CD4-positive, alpha-beta T cell (primary cell): Measurements from ENCODE around the gene RNF207. TPM values are rescaled to one million over a fixed set of nuclear protein-coding genes. Genes with fewer than 3 reads are reported as not detected.

Experiments
- ATAC-seq: fragments of 200-7000 bp; cut with Tn5 transposase; one replicate; pipeline ENCODE4 v1.10.0; 2022; ENCODE audit warnings: mild to moderate bottlenecking; ENCODE audit not compliant: poor library complexity
- CTCF ChIA-PET: fragments of 350-600 bp; sonication (Branson Sonifier 250); formaldehyde crosslinking; loops from one replicate; lab custom pipeline; 2021; ENCODE audit warnings: antibody characterized with exemption, inconsistent platforms; lab: Charles Lee
- POLR2A ChIA-PET: fragments of 350-600 bp; sonication (Branson Sonifier 250); formaldehyde crosslinking; loops from one replicate; lab custom pipeline; 2021; ENCODE audit warnings: antibody characterized with exemption, inconsistent platforms; lab: Charles Lee
- DNase-seq, 14 experiments: peaks; one replicate each; pipeline ENCODE4 v3.0.0-alpha.2; 2013 to 2020; ENCODE audit warnings: mixed read lengths in 2 of 14
- H3K27ac ChIP-seq, 2 donors: one replicate each; pipeline versions ENCODE4 v1.5.1 to v1.7.0; 2013; ENCODE audit warnings: low read length in 2 of 2, low read depth in 1 of 2, mild to moderate bottlenecking in 1 of 2
- H3K27me3 ChIP-seq, 2 experiments: 1 replicate in 1 of 2; 2 replicates in 1 of 2; pipeline versions ENCODE4 v1.6.1 to v1.7.0; 2013; ENCODE audit warnings: low read length in 2 of 2, control low read depth in 1 of 2, mild to moderate bottlenecking in 1 of 2, moderate library complexity in 1 of 2; ENCODE audit not compliant: insufficient read depth in 2 of 2, control insufficient read depth in 1 of 2
- H3K36me3 ChIP-seq: one replicate; pipeline ENCODE4 v1.6.1; 2013; ENCODE audit warnings: low read length, control low read depth; ENCODE audit not compliant: insufficient read depth
- H3K4me1 ChIP-seq: one replicate; pipeline ENCODE4 v1.6.1; 2013; ENCODE audit warnings: low read length, control low read depth; ENCODE audit not compliant: insufficient read depth
- H3K4me3 ChIP-seq: one replicate; pipeline ENCODE4 v1.5.1; 2013; ENCODE audit warnings: mild to moderate bottlenecking, low read length, moderate library complexity
- H3K9me3 ChIP-seq, 2 experiments: 1 replicate in 1 of 2; 2 replicates in 1 of 2; pipeline versions ENCODE4 v1.6.1 to v1.7.0; 2013; ENCODE audit warnings: low read length in 2 of 2, mild to moderate bottlenecking in 2 of 2, control low read depth in 1 of 2, moderate library complexity in 1 of 2; ENCODE audit not compliant: control insufficient read depth in 1 of 2, insufficient read depth in 1 of 2
- H3K27ac Mint-ChIP-seq: one replicate; pipeline ENCODE4 v1.8.0; 2020; ENCODE audit warnings: mixed read lengths
- H3K27me3 Mint-ChIP-seq: one replicate; pipeline ENCODE4 v1.8.0; 2021; ENCODE audit warnings: mixed read lengths
- H3K36me3 Mint-ChIP-seq: one replicate; pipeline ENCODE4 v1.8.0; 2021; ENCODE audit warnings: low read depth, mixed read lengths
- H3K4me1 Mint-ChIP-seq: one replicate; pipeline ENCODE4 v1.8.0; 2021; ENCODE audit warnings: low read depth, mixed read lengths
- H3K4me3 Mint-ChIP-seq: one replicate; pipeline ENCODE4 v1.8.0; 2020; ENCODE audit warnings: mild to moderate bottlenecking, mixed read lengths
- H3K9me3 Mint-ChIP-seq: one replicate; pipeline ENCODE4 v1.8.0; 2020; ENCODE audit warnings: mixed read lengths
- intact Hi-C, 2 experiments: fragments of 100-400 bp; cut with DNase I in 1 of 2; cut with micrococcal nuclease in 1 of 2; formaldehyde crosslinking; loops; one replicate each; pipeline versions ENCODE4 v1.15.1 to v1.9.0; 2023 to 2025; cut with DNase I, micrococcal nuclease
- total RNA-seq, 174 experiments: library from RNA in 2 of 174; stranded (reverse) in 2 of 174; gene quantifications; one replicate each; pipeline ENCODE4 v1.2.3 and lab custom pipeline; 2021 to 2026
- TF ChIP-seq, protein P1 (sequence below): fragments of 200-600 bp; IDR thresholded peaks from one replicate; pipeline ENCODE4 v1.8.0; 2022; ENCODE audit warnings: antibody characterized with exemption, mild to moderate bottlenecking

The RNF207 gene
- total RNA-seq, 2 experiments from 2014 or later: 5.4 to 6.8 TPM

DNA sequence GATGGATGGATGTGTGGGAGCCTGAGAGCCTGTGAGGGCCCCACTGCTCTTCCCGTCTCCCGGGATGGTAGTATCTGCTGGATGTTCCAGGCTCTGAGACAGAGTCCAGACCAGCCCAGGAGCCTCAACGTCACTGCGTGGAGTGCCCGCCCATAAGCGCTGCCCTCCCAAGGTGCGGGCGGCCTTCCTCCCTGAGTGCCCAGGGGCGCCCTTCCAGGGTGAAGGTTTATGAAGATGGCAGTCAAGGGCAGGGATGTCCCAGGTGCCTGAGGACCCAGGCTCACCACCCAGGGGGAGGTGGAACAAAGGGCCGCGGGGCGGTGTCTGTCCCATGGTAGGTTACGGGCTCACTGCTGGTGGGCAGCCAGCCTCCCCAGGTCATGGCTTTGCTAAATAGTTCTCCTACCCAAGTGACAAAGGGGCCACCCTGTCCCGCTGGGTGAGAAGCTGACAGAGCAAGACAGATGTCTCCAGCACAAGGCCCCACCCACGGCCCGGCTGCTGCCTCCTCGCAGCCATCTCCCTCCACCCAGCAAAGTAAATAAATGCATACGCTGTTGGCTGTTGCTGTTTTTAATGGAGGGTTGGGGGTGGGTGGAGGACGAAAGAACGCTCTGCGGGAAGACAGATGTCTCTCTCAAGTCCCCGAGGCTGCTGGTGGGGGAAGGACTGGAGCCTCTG lies 63.9 kb downstream of the RNF207 start:
- Mint-ChIP-seq H3K27me3 (no peaks in the 10 kb centered on the region), H3K36me3 (no peaks in the 10 kb centered on the region), H3K4me1 (no peaks in the 10 kb centered on the region), H3K4me3 (no peak overlapping the region), H3K9me3 (no peaks in the 10 kb centered on the region), H3K27ac (no peak overlapping the region)
- DNase-seq: no peak
- no peaks in the 10 kb centered on the region for H3K36me3 ChIP-seq
- intact Hi-C loops: no loop called here
- POLR2A ChIA-PET: no interaction called here
- no peak for ATAC-seq
- H3K27ac ChIP-seq: no peak overlapping the region
- CTCF ChIA-PET: no interaction called here
- no peaks in the 10 kb centered on the region for H3K4me1 ChIP-seq
- no peaks in the 10 kb centered on the region for H3K9me3 ChIP-seq
- TF ChIP-seq, protein P1, sequence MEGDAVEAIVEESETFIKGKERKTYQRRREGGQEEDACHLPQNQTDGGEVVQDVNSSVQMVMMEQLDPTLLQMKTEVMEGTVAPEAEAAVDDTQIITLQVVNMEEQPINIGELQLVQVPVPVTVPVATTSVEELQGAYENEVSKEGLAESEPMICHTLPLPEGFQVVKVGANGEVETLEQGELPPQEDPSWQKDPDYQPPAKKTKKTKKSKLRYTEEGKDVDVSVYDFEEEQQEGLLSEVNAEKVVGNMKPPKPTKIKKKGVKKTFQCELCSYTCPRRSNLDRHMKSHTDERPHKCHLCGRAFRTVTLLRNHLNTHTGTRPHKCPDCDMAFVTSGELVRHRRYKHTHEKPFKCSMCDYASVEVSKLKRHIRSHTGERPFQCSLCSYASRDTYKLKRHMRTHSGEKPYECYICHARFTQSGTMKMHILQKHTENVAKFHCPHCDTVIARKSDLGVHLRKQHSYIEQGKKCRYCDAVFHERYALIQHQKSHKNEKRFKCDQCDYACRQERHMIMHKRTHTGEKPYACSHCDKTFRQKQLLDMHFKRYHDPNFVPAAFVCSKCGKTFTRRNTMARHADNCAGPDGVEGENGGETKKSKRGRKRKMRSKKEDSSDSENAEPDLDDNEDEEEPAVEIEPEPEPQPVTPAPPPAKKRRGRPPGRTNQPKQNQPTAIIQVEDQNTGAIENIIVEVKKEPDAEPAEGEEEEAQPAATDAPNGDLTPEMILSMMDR: no peak
- no peak overlapping the region for H3K4me3 ChIP-seq
- no peaks in the 10 kb centered on the region for H3K27me3 ChIP-seq

DNA sequence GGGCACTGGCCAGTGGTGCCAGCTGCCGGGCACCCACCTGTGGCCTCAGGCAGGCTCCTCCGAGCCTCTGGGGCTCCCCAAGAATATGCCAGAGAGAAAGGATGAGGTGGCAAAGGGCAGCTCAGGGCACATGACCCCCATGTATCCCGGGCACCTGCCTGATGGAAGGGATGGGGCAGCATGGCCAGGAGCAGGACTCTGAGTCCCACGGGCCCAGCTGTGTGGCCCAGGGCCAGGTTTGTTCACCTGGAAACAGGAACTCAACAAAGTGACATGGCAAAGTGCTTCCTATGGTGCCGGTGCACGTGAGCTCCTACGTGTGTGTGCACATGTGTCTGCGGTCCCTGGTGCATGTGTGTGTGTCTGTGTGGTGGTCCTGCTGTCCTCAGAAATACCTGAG lies 64.5 kb downstream of the RNF207 start:
- H3K4me1 Mint-ChIP-seq: no peaks in the 10 kb centered on the region
- H3K9me3 Mint-ChIP-seq: no peaks in the 10 kb centered on the region
- TF ChIP-seq, protein P1: no peak
- no peaks in the 10 kb centered on the region for H3K27me3 ChIP-seq
- DNase-seq (no peak), ATAC-seq (no peak)
- ChIA-PET CTCF (no interaction called here), POLR2A (no interaction called here)
- H3K36me3 Mint-ChIP-seq: no peaks in the 10 kb centered on the region
- no peaks in the 10 kb centered on the region for H3K27me3 Mint-ChIP-seq
- H3K36me3 ChIP-seq: no peaks in the 10 kb centered on the region
- no peak overlapping the region for H3K27ac Mint-ChIP-seq
- intact Hi-C loops: no loop called here
- no peaks in the 10 kb centered on the region for H3K9me3 ChIP-seq
- no peak overlapping the region for H3K4me3 Mint-ChIP-seq
- no peaks in the 10 kb centered on the region for H3K4me1 ChIP-seq
- no peak overlapping the region for H3K4me3 ChIP-seq
- H3K27ac ChIP-seq: no peak overlapping the region

Other genes starting within 250 kb of the RNF207 start
- gene NPHP4, start 213.7 kb upstream of the RNF207 start, total RNA-seq: 1 to 10 TPM; 6.2 to 7.7 TPM
- gene KCNAB2, start 160.2 kb upstream of the RNF207 start, total RNA-seq: 100 to 1,000 TPM; 147 to 155 TPM
- under 1 TPM; 0.25 to 0.34 TPM for gene CHD5, start 25.8 kb upstream of the RNF207 start, total RNA-seq
- gene RPL22, start 6.5 kb upstream of the RNF207 start, total RNA-seq: 100 to 1,000 TPM; 620 to 652 TPM
- gene ICMT, start 29.8 kb downstream of the RNF207 start, total RNA-seq: 1 to 10 TPM; 1.7 to 3.0 TPM
- gene HES3, start 38.1 kb downstream of the RNF207 start, total RNA-seq: not detected
- under 1 TPM; 0.14 to 0.19 TPM for gene GPR153, start 55.0 kb downstream of the RNF207 start, total RNA-seq
- gene ACOT7, start 187.6 kb downstream of the RNF207 start, total RNA-seq: 1 to 10 TPM; 5.3 to 5.4 TPM
- not detected for gene HES2, start 213.8 kb downstream of the RNF207 start, total RNA-seq
- gene ESPN, start 218.7 kb downstream of the RNF207 start, total RNA-seq: 1 to 10 TPM; 2.0 to 3.9 TPM